ENCODE data around the gene PSENEN. TPM values are rescaled to one million over a fixed set of nuclear protein-coding genes. Genes with fewer than 3 reads are reported as not detected.

PSENEN gene
- total RNA-seq, 2 experiments from 2014 or later = 37.2 to 41.3 TPM

GRCh38 chr19:35748106-35749020 lies 2.9 kb downstream of the PSENEN start, which contains the start of gene LIN37:
Gene LIN37 (plus strand): TSS chr19:35748576. CDS start chr19:35748725, 149 bp downstream.
- peaks cover 16% of the 10 kb centered on the region for H3K36me3 Mint-ChIP-seq (ENCODE audit: low read depth)
- H3K27me3 Mint-ChIP-seq = no peaks in the 10 kb centered on the region
- peaks cover 36% of the 10 kb centered on the region for H3K4me1 Mint-ChIP-seq (ENCODE audit: low read depth)
- ATAC-seq (peak; percentile 81), DNase-seq (peak; percentile 100)
- peak within 1 kb of the TSS; percentile 99 for H3K4me3 Mint-ChIP-seq
- peak within 1 kb of the TSS; percentile 96 for H3K27ac Mint-ChIP-seq
- ChIA-PET CTCF (interaction anchor here (0.9 to 2.0 kb wide), 7 partner anchors 9 to 137 kb away, joined by 3 to 10 read pairs (median 4); partner anchors contain the start of gene HSPB6), POLR2A (interaction anchor here (0.8 to 7.5 kb wide), 8 partner anchors 8 to 108 kb away, joined by 3 to 99 read pairs (median 4); partner anchors contain the start of genes HSPB6 and KMT2B)
- no peak for TF ChIP-seq CTCF (IDR thresholded peaks at IDR 0.05)
- intact Hi-C loops (cut with micrococcal nuclease) = loop anchor here (5.0 kb wide), 1 partner anchor 36 kb away; no protein-coding TSS in a partner anchor
- H3K9me3 Mint-ChIP-seq = no peaks in the 10 kb centered on the region

- ATAC-seq (no peak), DNase-seq (no peak)
- ChIA-PET POLR2A (interaction anchor here (0.6 to 1.6 kb wide), 3 partner anchors 9 to 37 kb away, joined by 3 to 4 read pairs (median 3); no protein-coding TSS in a partner anchor), CTCF (interaction anchor here (1.1 kb wide), 1 partner anchor 10 kb away, joined by 3 read pairs; no protein-coding TSS in a partner anchor)
- H3K4me3 Mint-ChIP-seq = peak overlapping the region; percentile 27
- H3K9me3 Mint-ChIP-seq = no peaks in the 10 kb centered on the region
- peaks cover 13% of the 10 kb centered on the region for H3K36me3 Mint-ChIP-seq (ENCODE audit: low read depth)
- peaks cover 1% of the 10 kb centered on the region for H3K27me3 Mint-ChIP-seq
- H3K27ac Mint-ChIP-seq = peak overlapping the region; percentile 42
- peaks cover 31% of the 10 kb centered on the region for H3K4me1 Mint-ChIP-seq (ENCODE audit: low read depth)
- TF ChIP-seq CTCF (IDR thresholded peaks at IDR 0.05) = no peak
- intact Hi-C loops (cut with micrococcal nuclease) = no loop called here
Observed at GRCh38 chr19:35750167-35750566, 4.7 kb downstream of the PSENEN start.

GRCh38 chr19:35751839-35752745 lies 6.6 kb downstream of the PSENEN start:
- intact Hi-C loops (cut with micrococcal nuclease) = no loop called here
- peaks cover 7% of the 10 kb centered on the region for H3K27me3 Mint-ChIP-seq
- H3K27ac Mint-ChIP-seq = no peak overlapping the region
- ChIA-PET POLR2A (interaction anchor here (0.8 to 2.3 kb wide), 5 partner anchors 9 to 37 kb away, joined by 3 to 9 read pairs (median 4); partner anchors contain the start of genes IGFLR1 and KMT2B), CTCF (interaction anchor here (0.6 to 1.2 kb wide), 3 partner anchors 39 to 203 kb away, joined by 3 to 6 read pairs (median 3); no protein-coding TSS in a partner anchor)
- TF ChIP-seq CTCF (IDR thresholded peaks at IDR 0.05) = no peak
- H3K36me3 Mint-ChIP-seq (ENCODE audit: low read depth) = peaks cover 20% of the 10 kb centered on the region
- H3K4me3 Mint-ChIP-seq = no peak overlapping the region
- H3K9me3 Mint-ChIP-seq = no peaks in the 10 kb centered on the region
- ATAC-seq (no peak), DNase-seq (no peak)
- peaks cover 30% of the 10 kb centered on the region for H3K4me1 Mint-ChIP-seq (ENCODE audit: low read depth)

GRCh38 chr19:35752746-35753350 lies 7.4 kb downstream of the PSENEN start:
- H3K36me3 Mint-ChIP-seq (ENCODE audit: low read depth) = peaks cover 19% of the 10 kb centered on the region
- H3K4me3 Mint-ChIP-seq = no peak overlapping the region
- POLR2A ChIA-PET = interaction anchor here (0.8 to 2.3 kb wide), 6 partner anchors 10 to 37 kb away, joined by 3 to 9 read pairs (median 4); partner anchors contain the start of genes IGFLR1 and KMT2B
- peaks cover 7% of the 10 kb centered on the region for H3K27me3 Mint-ChIP-seq
- CTCF ChIA-PET = no interaction called here
- intact Hi-C loops (cut with micrococcal nuclease) = no loop called here
- no peak overlapping the region for H3K27ac Mint-ChIP-seq
- peaks cover 27% of the 10 kb centered on the region for H3K4me1 Mint-ChIP-seq (ENCODE audit: low read depth)
- DNase-seq (no peak), ATAC-seq (no peak)
- H3K9me3 Mint-ChIP-seq = no peaks in the 10 kb centered on the region
- no peak for TF ChIP-seq CTCF (IDR thresholded peaks at IDR 0.05)
